Adrenal gland (tissue), 5 donors: Measurements from ENCODE around the gene PYM1.

Experiments
- POLR2A ChIP-seq, 2 donors: fragments of 450-650 bp; IDR thresholded peaks; one replicate each; pipeline ENCODE4 v1.6.1; 2017; ENCODE audit warnings: antibody characterized with exemption in 2 of 2, mild to moderate bottlenecking in 2 of 2, moderate library complexity in 1 of 2
- TF ChIP-seq, protein P1 (sequence below), 6 experiments: fragments of 450-650 bp in 4 of 6; fragments of 200-600 bp in 2 of 6; sonication (generic) in 1 of 6; IDR thresholded peaks; 1 replicate in 5 of 6; 2 replicates in 1 of 6; pipeline versions ENCODE4 v1.5.1 to v1.8.0; 2016 to 2021; ENCODE audit warnings: antibody characterized with exemption in 6 of 6, mild to moderate bottlenecking in 2 of 6, moderate library complexity in 1 of 6
- donor health status: DM: no; HTN: no; CAD: no.

DNA sequence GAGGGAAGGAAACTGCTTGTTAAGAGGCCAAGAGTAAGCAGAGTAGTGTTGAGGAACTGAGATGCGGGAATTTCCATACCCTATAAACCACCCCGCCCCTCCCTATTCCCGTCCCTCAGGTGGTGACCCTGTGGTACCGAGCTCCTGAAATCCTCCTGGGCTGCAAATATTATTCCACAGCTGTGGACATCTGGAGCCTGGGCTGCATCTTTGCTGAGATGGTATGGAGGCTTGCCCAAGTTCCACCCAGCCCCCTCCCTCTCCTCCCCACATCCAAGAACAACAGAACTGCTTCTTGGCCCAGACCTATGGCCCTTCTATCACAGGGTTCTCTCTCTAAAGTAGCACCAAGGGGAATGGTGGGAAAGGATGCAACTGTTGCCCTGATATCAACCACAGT is 41.7 kb upstream of the PYM1 start:
- TF ChIP-seq, protein P1, sequence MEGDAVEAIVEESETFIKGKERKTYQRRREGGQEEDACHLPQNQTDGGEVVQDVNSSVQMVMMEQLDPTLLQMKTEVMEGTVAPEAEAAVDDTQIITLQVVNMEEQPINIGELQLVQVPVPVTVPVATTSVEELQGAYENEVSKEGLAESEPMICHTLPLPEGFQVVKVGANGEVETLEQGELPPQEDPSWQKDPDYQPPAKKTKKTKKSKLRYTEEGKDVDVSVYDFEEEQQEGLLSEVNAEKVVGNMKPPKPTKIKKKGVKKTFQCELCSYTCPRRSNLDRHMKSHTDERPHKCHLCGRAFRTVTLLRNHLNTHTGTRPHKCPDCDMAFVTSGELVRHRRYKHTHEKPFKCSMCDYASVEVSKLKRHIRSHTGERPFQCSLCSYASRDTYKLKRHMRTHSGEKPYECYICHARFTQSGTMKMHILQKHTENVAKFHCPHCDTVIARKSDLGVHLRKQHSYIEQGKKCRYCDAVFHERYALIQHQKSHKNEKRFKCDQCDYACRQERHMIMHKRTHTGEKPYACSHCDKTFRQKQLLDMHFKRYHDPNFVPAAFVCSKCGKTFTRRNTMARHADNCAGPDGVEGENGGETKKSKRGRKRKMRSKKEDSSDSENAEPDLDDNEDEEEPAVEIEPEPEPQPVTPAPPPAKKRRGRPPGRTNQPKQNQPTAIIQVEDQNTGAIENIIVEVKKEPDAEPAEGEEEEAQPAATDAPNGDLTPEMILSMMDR (IDR thresholded peaks at IDR 0.05): no peak
- no peak for TF ChIP-seq POLR2A (IDR thresholded peaks at IDR 0.05)
